GM12865 (cell line): ENCODE results near the gene PARP8.
A peak's percentile ranks its signal among the peaks of the same experiment; 100 is the strongest.
"Not testable (repeated sequence)": the region's sequence is repeated elsewhere in the genome, so short reads cannot be mapped to it uniquely, and the experiment has no call there.

Source experiments
- DNase-seq: peaks from one replicate; pipeline ENCODE4 v3.0.0; 2010; ENCODE audit warnings: low read depth
- H3K4me3 ChIP-seq: 2 replicates; pipeline ENCODE4 v1.5.1; 2011; ENCODE audit warnings: mild to moderate bottlenecking, low read depth, low read length, control low read depth
- CTCF ChIP-seq: IDR thresholded peaks from 2 replicates; pipeline ENCODE4 v1.5.1; 2011; ENCODE audit warnings: low read length, control low read depth, low read depth, inconsistent platforms; ENCODE audit not compliant: insufficient read depth; ENCODE audit errors: missing control alignments

The PARP8 gene

GRCh38 chr5:50798002-50798401 is 131.6 kb downstream of the PARP8 start:
- H3K4me3 ChIP-seq = no peak overlapping the region
- no peak for DNase-seq
- TF ChIP-seq CTCF = no peak

- DNase-seq = no peak
- H3K4me3 ChIP-seq = no peak overlapping the region
- no peak for TF ChIP-seq CTCF
These were observed 133.2 kb downstream of the PARP8 start for GRCh38 chr5:50799596-50799995.

GRCh38 chr5:50800410-50800809 is 134.0 kb downstream of the PARP8 start:
- no peak overlapping the region for H3K4me3 ChIP-seq
- DNase-seq = peak; percentile 13
- no peak for TF ChIP-seq CTCF

GRCh38 chr5:50807661-50808060 is 141.2 kb downstream of the PARP8 start:
- no peak for TF ChIP-seq CTCF
- no peak for DNase-seq
- no peak overlapping the region for H3K4me3 ChIP-seq

- DNase-seq = no peak
- no peak overlapping the region for H3K4me3 ChIP-seq
- no peak for TF ChIP-seq CTCF
These were observed 142.0 kb downstream of the PARP8 start for GRCh38 chr5:50808406-50808805.

- DNase-seq, H3K4me3 ChIP-seq: not testable (repeated sequence)
These were observed 145.3 kb downstream of the PARP8 start for GRCh38 chr5:50811746-50812145.

- no peak for DNase-seq
- H3K4me3 ChIP-seq = no peak overlapping the region
- TF ChIP-seq CTCF = no peak
These were observed 147.3 kb downstream of the PARP8 start for GRCh38 chr5:50813691-50814090.
